ENCODE data around the gene ZNF558.
"Not testable (repeated sequence)": the region's sequence is repeated elsewhere in the genome, so short reads cannot be mapped to it uniquely, and the experiment has no call there.

Gene ZNF558

GRCh38 chr19:8811315-8812172 is 20.6 kb downstream of the ZNF558 start:
- no peak overlapping the region for H3K27ac ChIP-seq
- DNase-seq (ENCODE audit: low read depth, low spot score), result no peak

- H3K27ac ChIP-seq, result no peak overlapping the region
- DNase-seq (ENCODE audit: low read depth, low spot score), result no peak
Measured at GRCh38 chr19:8806661-8807060, 25.4 kb downstream of the ZNF558 start.

- no peak for DNase-seq (ENCODE audit: low read depth, low spot score)
- no peak overlapping the region for H3K27ac ChIP-seq
Measured at GRCh38 chr19:8794823-8795222, 37.3 kb downstream of the ZNF558 start.

- not testable (repeated sequence) for H3K27ac ChIP-seq; DNase-seq (ENCODE audit: low read depth, low spot score)
Measured at GRCh38 chr19:8773587-8773986, 58.5 kb downstream of the ZNF558 start.

- not testable (repeated sequence) for DNase-seq (ENCODE audit: low read depth, low spot score); H3K27ac ChIP-seq
Measured at GRCh38 chr19:8769265-8769664, 62.8 kb downstream of the ZNF558 start.

GRCh38 chr19:8767257-8767656 is 64.8 kb downstream of the ZNF558 start:
- H3K27ac ChIP-seq; DNase-seq (ENCODE audit: low read depth, low spot score): not testable (repeated sequence)

All from epithelial cell of prostate (primary cell).